ENCODE results near the gene MFSD8. TPM values are rescaled to one million over a fixed set of nuclear protein-coding genes. Genes with fewer than 3 reads are reported as not detected.

The MFSD8 gene
- total RNA-seq, 1 experiment from 2014 or later: 27.9 TPM

DNA sequence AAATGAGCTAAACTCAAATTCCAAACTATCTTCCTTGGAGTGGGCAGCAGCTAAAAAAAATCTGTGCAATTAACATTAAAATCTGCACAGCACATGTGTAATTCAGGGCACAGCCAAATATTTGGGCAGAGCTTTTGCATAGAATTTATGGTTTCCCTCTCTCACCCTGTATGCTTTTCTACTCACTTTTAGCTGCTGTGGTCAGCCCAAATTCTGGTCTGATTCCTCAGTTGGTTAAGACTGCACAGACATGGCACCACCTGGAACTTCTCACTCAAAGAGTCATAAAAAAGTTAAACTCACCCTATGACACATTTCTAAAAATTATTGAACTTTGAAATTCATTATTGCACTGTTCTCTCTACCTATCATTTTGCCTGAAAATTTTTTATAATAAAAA, 89.2 kb downstream of the MFSD8 start:
- H3K9me3 ChIP-seq: no peaks in the 10 kb centered on the region
- ChIA-PET POLR2A (no interaction called here), CTCF (no interaction called here)
- no peak overlapping the region for H3K4me3 Mint-ChIP-seq (ENCODE audit: unreplicated experiment)
- no peaks in the 10 kb centered on the region for H3K27me3 ChIP-seq (replicated peaks; ENCODE audit: control insufficient read depth, insufficient read depth, low read length)
- H3K36me3 ChIP-seq (ENCODE audit: control insufficient read depth, insufficient read depth, low read length): no peaks in the 10 kb centered on the region
- BruUV-seq (replicated peaks): no TSS peak
- peaks cover 3% of the 10 kb centered on the region for H3K4me1 Mint-ChIP-seq (ENCODE audit: low read depth, unreplicated experiment)
- peaks cover 5% of the 10 kb centered on the region for H3K36me3 Mint-ChIP-seq (ENCODE audit: insufficient read depth, unreplicated experiment)
- no peaks in the 10 kb centered on the region; the same call in none of the 2 replicates for H3K4me1 ChIP-seq
- no peak for DNase-seq
- intact Hi-C loops (cut with micrococcal nuclease; ENCODE audit: unreplicated experiment): no loop called here
- no peaks in the 10 kb centered on the region for H3K9me3 Mint-ChIP-seq (ENCODE audit: unreplicated experiment)
- H3K4me3 ChIP-seq (ENCODE audit: low read depth, low read length): no peak overlapping the region
- TF ChIP-seq, protein P1, sequence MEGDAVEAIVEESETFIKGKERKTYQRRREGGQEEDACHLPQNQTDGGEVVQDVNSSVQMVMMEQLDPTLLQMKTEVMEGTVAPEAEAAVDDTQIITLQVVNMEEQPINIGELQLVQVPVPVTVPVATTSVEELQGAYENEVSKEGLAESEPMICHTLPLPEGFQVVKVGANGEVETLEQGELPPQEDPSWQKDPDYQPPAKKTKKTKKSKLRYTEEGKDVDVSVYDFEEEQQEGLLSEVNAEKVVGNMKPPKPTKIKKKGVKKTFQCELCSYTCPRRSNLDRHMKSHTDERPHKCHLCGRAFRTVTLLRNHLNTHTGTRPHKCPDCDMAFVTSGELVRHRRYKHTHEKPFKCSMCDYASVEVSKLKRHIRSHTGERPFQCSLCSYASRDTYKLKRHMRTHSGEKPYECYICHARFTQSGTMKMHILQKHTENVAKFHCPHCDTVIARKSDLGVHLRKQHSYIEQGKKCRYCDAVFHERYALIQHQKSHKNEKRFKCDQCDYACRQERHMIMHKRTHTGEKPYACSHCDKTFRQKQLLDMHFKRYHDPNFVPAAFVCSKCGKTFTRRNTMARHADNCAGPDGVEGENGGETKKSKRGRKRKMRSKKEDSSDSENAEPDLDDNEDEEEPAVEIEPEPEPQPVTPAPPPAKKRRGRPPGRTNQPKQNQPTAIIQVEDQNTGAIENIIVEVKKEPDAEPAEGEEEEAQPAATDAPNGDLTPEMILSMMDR (IDR thresholded peaks at IDR 0.05; ENCODE audit: insufficient read depth in 1 of 2, low read depth in 1 of 2, low read length in 1 of 2, severe bottlenecking in 1 of 2, unreplicated experiment in 1 of 2): no peak
- H3K27ac Mint-ChIP-seq (ENCODE audit: unreplicated experiment): no peak overlapping the region
- no peaks in the 10 kb centered on the region for H3K27me3 Mint-ChIP-seq (ENCODE audit: insufficient read depth, unreplicated experiment)

DNA sequence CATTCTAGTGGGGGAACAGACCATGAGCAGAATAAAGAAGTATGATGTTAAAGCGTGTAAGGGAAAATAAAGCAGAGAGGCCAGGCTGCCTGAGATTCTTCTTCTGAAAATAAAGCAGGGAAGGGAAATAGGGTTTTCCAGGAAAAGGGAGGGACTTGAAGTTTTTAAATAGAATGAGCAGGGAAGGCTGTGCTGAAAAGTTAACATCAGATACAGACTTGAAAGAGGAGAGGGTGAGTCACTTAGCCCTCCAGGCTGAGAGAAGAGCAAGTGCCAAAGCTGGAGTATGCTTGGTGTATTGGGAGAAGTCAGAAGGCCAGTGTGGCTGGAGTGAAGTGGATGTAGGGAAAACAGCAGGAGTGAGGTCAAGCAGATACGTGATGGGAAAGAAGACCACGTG, 94.3 kb downstream of the MFSD8 start:
- H3K4me1 Mint-ChIP-seq (ENCODE audit: low read depth, unreplicated experiment): peaks cover 6% of the 10 kb centered on the region
- Histone ChIP-seq H3K36me3 (ENCODE audit: control insufficient read depth, insufficient read depth, low read length) (no peaks in the 10 kb centered on the region), H3K9me3 (no peaks in the 10 kb centered on the region), H3K4me1 (no peaks in the 10 kb centered on the region), H3K4me3 (ENCODE audit: low read depth, low read length) (no peak overlapping the region), H3K27me3 (replicated peaks; ENCODE audit: control insufficient read depth, insufficient read depth, low read length) (no peaks in the 10 kb centered on the region)
- no peak overlapping the region for H3K27ac Mint-ChIP-seq (ENCODE audit: unreplicated experiment)
- H3K4me3 Mint-ChIP-seq (ENCODE audit: unreplicated experiment): no peak overlapping the region
- no peaks in the 10 kb centered on the region for H3K9me3 Mint-ChIP-seq (ENCODE audit: unreplicated experiment)
- DNase-seq: no peak
- CTCF ChIA-PET: no interaction called here
- TF ChIP-seq, protein P1 (IDR thresholded peaks at IDR 0.05; ENCODE audit: insufficient read depth in 1 of 2, low read depth in 1 of 2, low read length in 1 of 2, severe bottlenecking in 1 of 2, unreplicated experiment in 1 of 2): no peak
- intact Hi-C loops (cut with micrococcal nuclease; ENCODE audit: unreplicated experiment): no loop called here
- H3K36me3 Mint-ChIP-seq (ENCODE audit: insufficient read depth, unreplicated experiment): no peaks in the 10 kb centered on the region
- BruUV-seq (replicated peaks): no TSS peak
- no peaks in the 10 kb centered on the region for H3K27me3 Mint-ChIP-seq (ENCODE audit: insufficient read depth, unreplicated experiment)
- POLR2A ChIA-PET: no interaction called here

DNA sequence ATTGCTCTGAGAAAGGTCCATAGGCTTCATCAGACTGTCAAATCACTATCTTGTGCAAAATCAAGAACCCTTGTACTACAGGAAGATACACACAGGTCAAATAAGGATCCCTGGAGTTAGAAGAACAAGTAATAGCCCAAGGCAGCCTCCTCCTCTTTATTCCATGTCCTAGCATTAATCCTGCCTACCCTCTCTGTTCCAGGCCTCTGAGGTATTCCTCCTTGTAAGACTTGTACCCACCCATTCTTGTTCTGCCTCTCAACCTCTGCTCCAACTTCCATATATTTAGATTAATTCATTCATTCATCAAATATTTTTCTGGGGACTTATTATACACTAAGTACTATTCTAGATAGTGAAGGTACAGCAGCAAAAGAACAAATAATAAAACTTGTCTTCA, 94.7 kb downstream of the MFSD8 start:
- Histone ChIP-seq H3K36me3 (ENCODE audit: control insufficient read depth, insufficient read depth, low read length) (no peaks in the 10 kb centered on the region), H3K9me3 (no peaks in the 10 kb centered on the region), H3K4me3 (ENCODE audit: low read depth, low read length) (no peak overlapping the region), H3K27me3 (replicated peaks; ENCODE audit: control insufficient read depth, insufficient read depth, low read length) (no peaks in the 10 kb centered on the region), H3K4me1 (no peaks in the 10 kb centered on the region)
- H3K4me3 Mint-ChIP-seq (ENCODE audit: unreplicated experiment): no peak overlapping the region
- H3K27me3 Mint-ChIP-seq (ENCODE audit: insufficient read depth, unreplicated experiment): no peaks in the 10 kb centered on the region
- H3K27ac Mint-ChIP-seq (ENCODE audit: unreplicated experiment): no peak overlapping the region
- H3K36me3 Mint-ChIP-seq (ENCODE audit: insufficient read depth, unreplicated experiment): no peaks in the 10 kb centered on the region
- ChIA-PET POLR2A (no interaction called here), CTCF (no interaction called here)
- no TSS peak for BruUV-seq (replicated peaks)
- peaks cover 6% of the 10 kb centered on the region for H3K4me1 Mint-ChIP-seq (ENCODE audit: low read depth, unreplicated experiment)
- no peak for DNase-seq
- intact Hi-C loops (cut with micrococcal nuclease; ENCODE audit: unreplicated experiment): no loop called here
- TF ChIP-seq, protein P1 (IDR thresholded peaks at IDR 0.05; ENCODE audit: insufficient read depth in 1 of 2, low read depth in 1 of 2, low read length in 1 of 2, severe bottlenecking in 1 of 2, unreplicated experiment in 1 of 2): no peak
- H3K9me3 Mint-ChIP-seq (ENCODE audit: unreplicated experiment): no peaks in the 10 kb centered on the region
